Measurements from ENCODE around the gene DPYSL4.

Gene DPYSL4

GRCh38 chr10:132182591-132182990 lies 4.2 kb upstream of the DPYSL4 start:
- no peaks in the 10 kb centered on the region for H3K79me2 ChIP-seq (ENCODE audit: insufficient read depth, low read depth)
- H2AFZ ChIP-seq (ENCODE audit: low read depth): no peak overlapping the region
- H3K27me3 ChIP-seq (ENCODE audit: insufficient read depth, low read depth): no peaks in the 10 kb centered on the region; the same call in 1 of the 2 replicates
- no peak overlapping the region for H3K9ac ChIP-seq
- no peaks in the 10 kb centered on the region for H4K20me1 ChIP-seq (ENCODE audit: insufficient read depth)
- H3K27ac ChIP-seq: no peak overlapping the region
- no peaks in the 10 kb centered on the region for H3K36me3 ChIP-seq (ENCODE audit: insufficient read depth)
- no peak for TF ChIP-seq CTCF (conservative IDR thresholded peaks at IDR 0.05; ENCODE audit: low read depth, low read length)
- H3K4me1 ChIP-seq (ENCODE audit: low read depth, poor library complexity, severe bottlenecking): no peaks in the 10 kb centered on the region
- no peak overlapping the region for H3K4me2 ChIP-seq
- no peak overlapping the region for H3K4me3 ChIP-seq (IDR thresholded peaks at IDR 0.05; ENCODE audit: insufficient read depth, low read depth, low read length)

DNA sequence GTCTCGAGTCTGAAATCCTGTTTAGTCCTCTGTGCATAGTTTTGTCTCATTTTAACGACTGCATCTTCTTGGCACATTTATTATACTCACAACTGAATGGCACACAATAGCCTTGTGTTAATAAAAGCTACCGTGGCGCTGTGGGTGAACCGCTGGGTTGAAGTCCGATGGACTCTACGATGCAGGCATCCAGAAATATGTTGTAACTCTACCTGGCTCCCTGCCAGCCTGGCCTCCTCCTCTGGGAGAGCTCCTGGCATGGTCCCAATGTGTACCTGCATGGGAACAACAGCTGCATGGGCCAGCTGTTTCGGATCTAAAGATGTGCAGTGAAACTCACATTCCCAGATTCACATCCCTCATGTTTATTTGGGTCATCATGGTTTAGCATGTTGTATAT lies 3.7 kb upstream of the DPYSL4 start:
- Histone ChIP-seq H3K4me3 (IDR thresholded peaks at IDR 0.05; ENCODE audit: insufficient read depth, low read depth, low read length) (no peak overlapping the region), H3K27me3 (ENCODE audit: insufficient read depth, low read depth) (no peaks in the 10 kb centered on the region; the same call in 1 of the 2 replicates), H4K20me1 (ENCODE audit: insufficient read depth) (no peaks in the 10 kb centered on the region), H3K4me2 (no peak overlapping the region), H3K27ac (no peak overlapping the region), H2AFZ (ENCODE audit: low read depth) (no peak overlapping the region), H3K36me3 (ENCODE audit: insufficient read depth) (no peaks in the 10 kb centered on the region), H3K79me2 (ENCODE audit: insufficient read depth, low read depth) (no peaks in the 10 kb centered on the region), H3K9ac (no peak overlapping the region), H3K4me1 (ENCODE audit: low read depth, poor library complexity, severe bottlenecking) (no peaks in the 10 kb centered on the region)
- no peak for TF ChIP-seq CTCF (conservative IDR thresholded peaks at IDR 0.05; ENCODE audit: low read depth, low read length)

DNA sequence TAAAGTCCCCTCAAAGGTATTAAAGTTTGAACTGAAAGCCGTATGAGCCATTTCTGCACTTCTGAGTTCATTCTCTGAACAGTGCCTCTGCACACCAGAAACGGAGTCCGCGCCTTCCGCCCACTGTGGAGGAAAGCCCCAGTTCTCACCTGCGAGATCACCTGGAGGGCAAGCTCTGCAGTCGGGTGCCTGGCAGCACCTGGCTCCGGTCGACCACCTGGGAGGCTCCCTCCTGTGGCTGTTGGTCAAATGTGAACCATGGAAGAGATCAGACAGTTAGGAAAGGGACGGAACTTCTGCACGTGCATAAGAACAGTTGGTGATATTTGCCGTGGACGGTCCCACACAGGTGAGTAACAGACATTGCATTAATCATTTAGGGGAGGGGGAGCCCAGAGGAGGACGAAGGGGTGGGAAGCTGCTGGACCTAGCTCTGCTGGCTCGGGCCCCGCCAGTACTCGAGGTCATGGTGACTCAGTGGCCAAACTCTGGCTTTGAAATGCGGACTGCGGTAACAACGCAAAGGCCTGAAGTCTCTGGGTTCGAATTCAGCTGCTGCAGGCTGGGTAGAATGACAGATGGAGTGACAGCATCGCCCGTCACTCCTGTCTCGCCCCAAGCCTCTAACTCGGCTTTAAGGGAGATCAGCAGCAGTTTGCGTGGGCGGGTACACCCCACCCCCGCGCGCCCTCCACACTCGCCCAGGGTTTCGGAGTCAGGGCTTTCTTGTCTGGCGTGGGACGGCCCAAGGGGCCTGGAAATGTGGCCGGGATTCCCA lies 1.7 kb upstream of the DPYSL4 start:
- H3K27me3 ChIP-seq (ENCODE audit: insufficient read depth, low read depth): no peaks in the 10 kb centered on the region; the same call in 1 of the 2 replicates
- no peak overlapping the region for H3K4me3 ChIP-seq (IDR thresholded peaks at IDR 0.05; ENCODE audit: insufficient read depth, low read depth, low read length)
- no peaks in the 10 kb centered on the region for H4K20me1 ChIP-seq (ENCODE audit: insufficient read depth)
- H2AFZ ChIP-seq (ENCODE audit: low read depth): no peak overlapping the region
- no peak overlapping the region for H3K4me2 ChIP-seq
- TF ChIP-seq CTCF (conservative IDR thresholded peaks at IDR 0.05; ENCODE audit: low read depth, low read length): no peak
- H3K4me1 ChIP-seq (ENCODE audit: low read depth, poor library complexity, severe bottlenecking): no peaks in the 10 kb centered on the region
- H3K79me2 ChIP-seq (ENCODE audit: insufficient read depth, low read depth): no peaks in the 10 kb centered on the region
- H3K9ac ChIP-seq: no peak overlapping the region
- no peak overlapping the region for H3K27ac ChIP-seq
- H3K36me3 ChIP-seq (ENCODE audit: insufficient read depth): no peaks in the 10 kb centered on the region

DNA sequence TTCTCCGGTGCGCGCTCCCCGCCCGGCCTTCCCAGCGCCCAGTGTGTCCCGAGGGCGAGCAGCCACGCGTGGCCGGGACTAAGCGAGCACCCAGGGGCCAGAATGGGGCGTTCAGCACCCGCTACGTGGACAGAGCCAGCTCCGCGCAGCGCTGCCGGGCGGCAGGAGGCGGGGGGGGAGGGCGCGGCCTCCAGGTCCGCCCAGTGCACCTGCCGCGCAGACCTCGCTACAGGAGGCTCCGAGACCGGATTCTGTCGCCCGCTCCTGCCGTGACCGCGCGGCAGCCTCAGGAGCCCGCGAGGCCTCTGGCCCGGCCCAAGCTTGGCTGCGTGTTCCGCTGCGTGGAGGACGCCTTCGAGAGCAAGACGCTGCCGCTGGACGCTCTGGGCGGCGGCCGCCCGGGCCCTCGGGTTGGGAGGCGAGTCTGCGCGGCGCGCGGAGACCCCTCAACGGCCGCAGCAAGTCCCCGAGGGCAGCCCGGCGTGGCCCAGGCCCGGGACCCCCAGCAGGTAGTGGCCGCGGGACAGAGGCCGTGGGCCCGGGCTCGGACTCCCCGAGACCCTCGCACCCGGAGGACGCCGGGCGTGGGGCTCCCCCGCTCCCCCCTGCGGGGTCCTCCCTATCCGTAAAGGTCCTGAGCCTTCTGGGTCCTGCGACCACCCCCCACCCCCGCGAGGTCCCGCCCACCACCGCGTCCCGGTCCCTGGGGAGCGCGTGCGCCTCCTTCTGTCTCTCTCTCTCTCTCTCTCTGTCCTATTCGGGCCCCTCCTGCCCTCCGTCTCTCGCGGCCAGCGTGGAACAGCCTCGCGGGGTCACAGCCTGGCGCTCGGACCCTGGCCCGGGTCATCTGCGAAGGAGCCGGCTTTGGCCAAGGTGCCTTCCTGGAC lies 904 bp upstream of the DPYSL4 start:
- no peak for TF ChIP-seq CTCF (conservative IDR thresholded peaks at IDR 0.05; ENCODE audit: low read depth, low read length)
- Histone ChIP-seq H3K79me2 (ENCODE audit: insufficient read depth, low read depth) (no peaks in the 10 kb centered on the region), H3K27me3 (ENCODE audit: insufficient read depth, low read depth) (no peaks in the 10 kb centered on the region; the same call in 1 of the 2 replicates), H3K4me3 (IDR thresholded peaks at IDR 0.05; ENCODE audit: insufficient read depth, low read depth, low read length) (no peak overlapping the region), H3K36me3 (ENCODE audit: insufficient read depth) (no peaks in the 10 kb centered on the region), H3K9ac (no peak overlapping the region), H3K4me2 (no peak overlapping the region), H3K4me1 (ENCODE audit: low read depth, poor library complexity, severe bottlenecking) (no peaks in the 10 kb centered on the region), H4K20me1 (ENCODE audit: insufficient read depth) (no peaks in the 10 kb centered on the region), H3K27ac (no peak overlapping the region), H2AFZ (ENCODE audit: low read depth) (no peak overlapping the region)
